Aorta (tissue), 5 donors: ENCODE results near the gene PROSER3. TPM values are rescaled to one million over a fixed set of nuclear protein-coding genes. Genes with fewer than 3 reads are reported as not detected.

Experiments used
- ATAC-seq: fragments of 200-7000 bp; cut with Tn5 transposase; one replicate; pipeline ENCODE4 v1.9.1; 2022; ENCODE audit warnings: moderate library complexity; ENCODE audit not compliant: low FRiP score
- DNase-seq, 2 donors: peaks; one replicate each; pipeline ENCODE4 v3.0.0-alpha.2; 2020
- H3K27ac ChIP-seq, 2 donors: one replicate each; pipeline ENCODE4 v1.5.1; 2013; ENCODE audit warnings: low read length in 2 of 2, mild to moderate bottlenecking in 2 of 2, moderate library complexity in 2 of 2, control low read depth in 1 of 2, inconsistent platforms in 1 of 2, low read depth in 1 of 2
- H3K27me3 ChIP-seq, 2 donors: one replicate each; pipeline ENCODE4 v1.6.1; 2013; ENCODE audit warnings: control low read depth in 1 of 2, low read length in 1 of 2, mild to moderate bottlenecking in 1 of 2, moderate library complexity in 1 of 2; ENCODE audit not compliant: insufficient read depth in 2 of 2, control insufficient read depth in 1 of 2
- H3K36me3 ChIP-seq, 2 donors: one replicate each; pipeline ENCODE4 v1.6.1; 2013; ENCODE audit warnings: control low read depth in 1 of 2, low read length in 1 of 2, mild to moderate bottlenecking in 1 of 2; ENCODE audit not compliant: insufficient read depth in 2 of 2, control insufficient read depth in 1 of 2
- H3K4me1 ChIP-seq, 2 donors: one replicate each; pipeline ENCODE4 v1.6.1; 2013; ENCODE audit warnings: low read length in 2 of 2, control low read depth in 1 of 2, mild to moderate bottlenecking in 1 of 2, moderate library complexity in 1 of 2; ENCODE audit not compliant: insufficient read depth in 2 of 2, control insufficient read depth in 1 of 2
- H3K4me3 ChIP-seq, 2 donors: one replicate each; pipeline ENCODE4 v1.5.1; 2013; ENCODE audit warnings: low read length in 2 of 2, control low read depth in 1 of 2, mild to moderate bottlenecking in 1 of 2
- H3K9me3 ChIP-seq: one replicate; pipeline ENCODE4 v1.6.1; 2013; ENCODE audit warnings: mild to moderate bottlenecking, low read length; ENCODE audit not compliant: control insufficient read depth
- WGBS, 2 donors: extraction: QIAGEN DNeasy Blood & Tissue Kit; methylation state at CpG; one replicate each; pipeline ENCODE4 v1.1.7; 2013; 5-methylcytosine and 5-hydroxymethylcytosine counted together
- intact Hi-C, 2 donors: fragments of 100-400 bp; cut with DNase I; formaldehyde crosslinking; loops; one replicate each; pipeline versions ENCODE4 v1.14.2 to v1.15.0; 2022
- polyA plus RNA-seq, 2 donors: library from polyadenylated mRNA; stranded (reverse); fragments of 200-250 nt; gene quantifications; one replicate each; pipeline ENCODE4 v1.2.3, GENCODE V29; 2013
- total RNA-seq, 2 donors: library from RNA; stranded (reverse); fragmentation: NEBNext Ultra II Directional; extraction: Animal tissue kit (Norgen Biotek cat#: 25700); gene quantifications; one replicate each; pipeline ENCODE4 v1.2.1, GENCODE V29; 2021
- donor health status: healthy with polysubstance abuse.
- donor health status: Bipolar disorder and iron deficiency.
- donor health status: DM: no; HTN: no; CAD: no.
- donor health status: DM: no; HTN: no; CAD: no.
- donor health status: DM: yes; HTN: yes; CAD: no.

PROSER3 gene
- total and polyA plus RNA-seq, 4 donors, result 4.1 to 19.6 (median 18.7) TPM

GRCh38 chr19:35727053-35727955 is 30.7 kb upstream of the PROSER3 start:
- no peaks in the 10 kb centered on the region for H3K27me3 ChIP-seq
- 93% methylated on average over 25 of the region's 25 CpGs for WGBS, 2 donors
- ATAC-seq (no peak), DNase-seq (no peak)
- H3K36me3 ChIP-seq, result peaks cover 0 to 28% of the 10 kb centered on the region in 2 donors
- H3K4me1 ChIP-seq, result no peaks in the 10 kb centered on the region
- intact Hi-C loops, result no loop called here
- no peaks in the 10 kb centered on the region for H3K9me3 ChIP-seq
- no peak overlapping the region for H3K4me3 ChIP-seq
- no peak overlapping the region for H3K27ac ChIP-seq

DNA sequence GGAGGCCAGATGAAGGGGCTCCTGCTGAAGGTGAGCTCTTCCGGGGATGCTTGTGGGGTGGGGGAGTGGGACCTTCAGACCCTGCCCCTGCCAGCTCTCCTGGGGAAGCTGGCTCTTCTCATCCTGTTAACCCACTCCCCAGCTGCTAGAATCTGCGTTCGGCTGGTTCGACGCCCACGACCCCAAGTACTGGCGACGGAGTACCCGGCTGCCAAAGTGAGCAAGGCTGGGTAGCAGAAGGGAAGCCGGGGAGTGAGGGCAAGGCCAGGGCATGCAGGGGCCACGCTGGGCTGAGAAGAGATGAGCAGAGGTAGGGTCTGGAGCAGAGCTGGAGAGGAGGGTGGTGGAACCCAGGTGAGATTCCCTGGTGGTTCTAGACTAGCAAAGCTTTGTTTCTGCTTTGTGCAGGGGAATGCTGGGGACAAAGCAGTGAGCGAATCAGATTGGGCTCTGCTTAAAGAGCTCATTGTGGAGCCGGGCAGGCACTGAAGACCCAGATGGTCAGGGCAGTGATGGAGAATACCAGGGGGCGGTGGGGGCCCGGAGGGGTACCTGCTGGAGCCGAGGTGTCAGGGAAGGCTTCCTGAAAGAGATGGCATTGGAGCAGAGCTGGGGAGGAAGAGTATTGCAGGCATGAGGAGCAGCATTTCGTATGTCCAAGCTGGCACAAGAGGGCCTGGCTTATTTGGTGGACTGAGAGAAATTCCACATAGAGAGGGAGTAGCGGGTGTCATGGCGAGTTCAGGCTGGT is 29.8 kb upstream of the PROSER3 start:
- Histone ChIP-seq H3K4me1 (no peaks in the 10 kb centered on the region), H3K36me3 (peaks cover 0 to 23% of the 10 kb centered on the region in 2 donors), H3K9me3 (no peaks in the 10 kb centered on the region), H3K27me3 (no peaks in the 10 kb centered on the region), H3K4me3 (no peak overlapping the region), H3K27ac (no peak overlapping the region)
- intact Hi-C loops, result no loop called here
- DNase-seq, result no peak
- 90 to 92% methylated on average over 19 of the region's 19 CpGs for WGBS, 2 donors
- ATAC-seq, result no peak

DNA sequence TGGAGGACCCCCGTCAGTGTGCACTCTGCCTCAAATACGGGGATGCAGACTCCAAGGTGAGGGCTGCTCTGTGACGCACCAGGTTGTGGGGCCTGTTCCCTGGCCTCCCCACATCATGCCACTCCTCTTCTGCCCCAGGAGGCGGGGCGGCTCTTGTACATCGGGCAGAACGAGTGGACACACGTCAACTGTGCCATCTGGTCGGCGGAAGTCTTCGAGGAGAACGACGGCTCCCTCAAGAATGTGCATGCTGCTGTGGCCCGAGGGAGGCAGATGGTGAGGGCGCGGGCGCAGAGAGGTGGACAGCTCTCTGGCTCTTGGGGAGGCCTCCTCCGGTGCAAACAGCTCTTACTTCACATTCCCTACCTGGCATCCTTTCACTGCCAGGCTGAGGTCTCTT is 29.0 kb upstream of the PROSER3 start:
- Histone ChIP-seq H3K36me3 (peaks cover 0 to 23% of the 10 kb centered on the region in 2 donors), H3K4me3 (no peak overlapping the region), H3K4me1 (no peaks in the 10 kb centered on the region), H3K27me3 (no peaks in the 10 kb centered on the region), H3K27ac (no peak overlapping the region), H3K9me3 (no peaks in the 10 kb centered on the region)
- DNase-seq (no peak), ATAC-seq (no peak)
- WGBS, 2 donors, result 87 to 89% methylated on average over 18 of the region's 18 CpGs
- intact Hi-C loops, result no loop called here

DNA sequence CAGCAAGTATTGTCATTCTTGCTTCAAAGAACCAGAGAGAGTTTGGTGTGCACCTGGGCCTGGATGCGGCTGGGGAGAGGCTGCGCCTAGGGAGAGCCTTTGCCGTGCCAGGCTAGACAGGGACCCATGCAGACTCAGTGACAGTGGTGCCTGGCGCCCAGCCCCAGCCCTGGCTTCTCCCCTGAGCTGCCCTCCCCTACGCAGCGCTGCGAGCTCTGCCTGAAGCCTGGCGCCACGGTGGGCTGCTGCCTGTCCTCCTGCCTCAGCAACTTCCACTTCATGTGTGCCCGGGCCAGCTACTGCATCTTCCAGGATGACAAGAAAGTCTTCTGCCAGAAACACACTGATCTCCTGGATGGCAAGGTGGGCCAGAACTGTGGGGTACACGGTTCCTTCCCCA is 28.2 kb upstream of the PROSER3 start:
- Histone ChIP-seq H3K9me3 (no peaks in the 10 kb centered on the region), H3K4me3 (no peak overlapping the region), H3K27ac (no peak overlapping the region), H3K27me3 (no peaks in the 10 kb centered on the region), H3K36me3 (peaks cover 0 to 20% of the 10 kb centered on the region in 2 donors), H3K4me1 (no peaks in the 10 kb centered on the region)
- DNase-seq (no peak), ATAC-seq (no peak)
- intact Hi-C loops, result no loop called here
- 91 to 92% methylated on average over 11 of the region's 11 CpGs for WGBS, 2 donors

GRCh38 chr19:35730326-35730725 is 27.6 kb upstream of the PROSER3 start:
- WGBS, 2 donors, result 92 to 95% methylated on average over 18 of the region's 18 CpGs
- intact Hi-C loops, result no loop called here
- Histone ChIP-seq H3K36me3 (peaks cover 0 to 17% of the 10 kb centered on the region in 2 donors), H3K9me3 (no peaks in the 10 kb centered on the region), H3K27me3 (no peaks in the 10 kb centered on the region), H3K27ac (no peak overlapping the region), H3K4me3 (no peak overlapping the region), H3K4me1 (no peaks in the 10 kb centered on the region)
- DNase-seq (no peak), ATAC-seq (no peak)

DNA sequence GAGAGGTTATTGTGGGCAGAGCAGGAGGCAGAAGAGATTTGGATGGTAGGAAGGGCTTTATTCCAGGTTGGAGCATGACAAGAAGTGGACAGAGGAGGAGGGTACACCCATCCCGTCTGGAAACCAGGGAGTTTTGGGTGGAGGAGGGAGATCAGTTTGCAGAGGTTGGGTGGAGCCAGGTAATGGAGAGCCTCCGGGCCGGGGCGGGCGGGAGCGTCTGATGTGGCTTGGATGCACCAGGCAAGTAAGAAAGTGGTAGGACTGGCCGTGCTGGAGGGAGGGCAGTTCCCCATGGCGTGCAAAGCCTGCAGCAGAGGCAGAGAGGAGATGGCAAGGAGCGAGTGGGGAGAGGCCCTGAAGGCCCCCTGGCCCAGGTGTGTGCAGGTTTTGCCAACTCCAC is 26.6 kb upstream of the PROSER3 start:
- intact Hi-C loops, result no loop called here
- 82 to 85% methylated on average over 9 of the region's 9 CpGs for WGBS, 2 donors
- H3K4me3 ChIP-seq, result no peak overlapping the region
- H3K36me3 ChIP-seq, result peaks cover 0 to 14% of the 10 kb centered on the region in 2 donors
- H3K27ac ChIP-seq, result no peak overlapping the region
- DNase-seq (no peak), ATAC-seq (no peak)
- H3K4me1 ChIP-seq, result no peaks in the 10 kb centered on the region
- no peaks in the 10 kb centered on the region for H3K27me3 ChIP-seq
- no peaks in the 10 kb centered on the region for H3K9me3 ChIP-seq

GRCh38 chr19:35731779-35732405 is 26.1 kb upstream of the PROSER3 start:
- Histone ChIP-seq H3K27ac (no peak overlapping the region), H3K9me3 (no peaks in the 10 kb centered on the region), H3K4me1 (no peaks in the 10 kb centered on the region), H3K27me3 (no peaks in the 10 kb centered on the region), H3K4me3 (no peak overlapping the region), H3K36me3 (peaks cover 0 to 14% of the 10 kb centered on the region in 2 donors)
- WGBS, 2 donors, result 81 to 85% methylated on average over 20 to 21 of the region's 21 CpGs
- ATAC-seq (no peak), DNase-seq (no peak)
- intact Hi-C loops, result no loop called here

- 85 to 86% methylated on average over 22 to 25 of the region's 25 CpGs for WGBS, 2 donors
Measured at GRCh38 chr19:35732540-35733179, 25.3 kb upstream of the PROSER3 start.

More at GRCh38 chr19:35732540-35733179, 25.3 kb upstream of the PROSER3 start:
- intact Hi-C loops, result no loop called here
- Histone ChIP-seq H3K9me3 (no peaks in the 10 kb centered on the region), H3K4me3 (no peak overlapping the region), H3K36me3 (peaks cover 0 to 14% of the 10 kb centered on the region in 2 donors), H3K27ac (no peak overlapping the region), H3K4me1 (no peaks in the 10 kb centered on the region), H3K27me3 (no peaks in the 10 kb centered on the region)
- peak in 1 of 2 donors; percentile 72 for DNase-seq
- ATAC-seq, result no peak
